ENCODE data around the gene SEMA6D.
A peak's percentile ranks its signal among the peaks of the same experiment; 100 is the strongest.

SEMA6D gene

DNA sequence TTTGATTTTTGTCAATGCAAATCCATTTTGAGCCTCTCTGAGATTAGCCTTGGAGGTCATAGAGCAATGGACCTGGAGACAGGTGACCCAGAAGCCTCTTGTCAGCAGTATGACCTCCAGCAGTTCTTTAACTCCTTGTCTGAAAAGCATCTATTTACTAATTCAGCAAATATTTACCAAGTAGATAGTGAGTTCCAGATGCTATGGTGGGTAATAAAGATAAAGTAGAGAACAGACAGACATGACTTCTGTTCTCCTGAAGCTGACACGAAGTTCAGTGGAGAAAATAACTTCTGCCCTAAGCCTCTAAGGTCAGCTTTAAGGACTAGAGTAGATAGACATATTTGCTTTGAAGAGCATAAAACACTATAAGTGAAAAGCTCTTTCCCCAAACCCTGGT, 26.6 kb downstream of the SEMA6D start:
- DNase-seq (ENCODE audit: insufficient read length, low spot score): no peak
- no peak for TF ChIP-seq POLR2A (IDR thresholded peaks at IDR 0.05; ENCODE audit: low read depth, low read length)
- FAIRE-seq: no peak

DNA sequence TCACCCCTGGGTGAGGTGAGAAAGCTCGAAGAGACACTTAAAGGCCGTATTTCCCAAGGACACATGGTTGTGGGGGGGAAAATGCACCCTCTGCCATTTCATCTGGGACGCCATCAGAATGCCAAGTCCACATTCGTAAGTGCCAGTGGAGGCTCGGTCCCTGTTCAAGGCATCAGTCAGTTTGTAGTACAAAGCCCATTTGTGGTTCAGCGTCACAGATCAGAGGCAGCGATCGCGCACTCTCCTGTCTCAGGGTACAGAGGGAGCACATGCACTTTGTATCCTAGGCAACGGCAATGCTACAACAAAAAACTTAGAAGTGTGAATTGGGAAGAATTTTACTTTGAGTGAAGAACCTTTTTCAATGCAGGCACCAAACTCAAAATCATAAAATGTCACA, 27.2 kb downstream of the SEMA6D start:
- FAIRE-seq (no peak), DNase-seq (ENCODE audit: insufficient read length, low spot score) (no peak)
- no peak for TF ChIP-seq POLR2A (IDR thresholded peaks at IDR 0.05; ENCODE audit: low read depth, low read length)

DNA sequence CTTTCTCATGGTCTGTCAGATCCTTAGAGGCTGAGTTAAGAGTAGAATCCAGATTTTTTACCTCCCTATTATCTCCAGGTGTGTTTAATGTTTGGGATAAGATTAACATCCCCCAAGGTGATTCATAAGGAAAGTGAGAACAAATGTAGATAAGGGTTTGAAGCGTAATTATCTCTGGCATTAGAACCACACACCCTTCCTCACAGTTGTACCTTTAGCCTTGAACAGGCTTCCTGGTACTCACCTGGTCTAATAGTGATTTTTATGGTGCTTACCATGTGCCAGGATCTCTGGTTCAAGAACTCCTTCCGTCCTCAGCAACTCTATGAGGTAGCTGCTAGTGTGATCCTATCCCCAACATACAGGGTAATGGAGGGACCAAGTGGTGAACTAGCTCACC, 27.7 kb downstream of the SEMA6D start:
- DNase-seq (ENCODE audit: insufficient read length, low spot score) (no peak), FAIRE-seq (no peak)
- no peak for TF ChIP-seq POLR2A (IDR thresholded peaks at IDR 0.05; ENCODE audit: low read depth, low read length)

GRCh38 chr15:47746516-47746915, 29.2 kb downstream of the SEMA6D start:
- no peak for TF ChIP-seq POLR2A (IDR thresholded peaks at IDR 0.05; ENCODE audit: low read depth, low read length)
- DNase-seq (ENCODE audit: insufficient read length, low spot score) (no peak), FAIRE-seq (no peak)

- peak; percentile 15 for DNase-seq (ENCODE audit: insufficient read length, low spot score)
These were observed 32.9 kb downstream of the SEMA6D start for GRCh38 chr15:47750030-47750739.

DNA sequence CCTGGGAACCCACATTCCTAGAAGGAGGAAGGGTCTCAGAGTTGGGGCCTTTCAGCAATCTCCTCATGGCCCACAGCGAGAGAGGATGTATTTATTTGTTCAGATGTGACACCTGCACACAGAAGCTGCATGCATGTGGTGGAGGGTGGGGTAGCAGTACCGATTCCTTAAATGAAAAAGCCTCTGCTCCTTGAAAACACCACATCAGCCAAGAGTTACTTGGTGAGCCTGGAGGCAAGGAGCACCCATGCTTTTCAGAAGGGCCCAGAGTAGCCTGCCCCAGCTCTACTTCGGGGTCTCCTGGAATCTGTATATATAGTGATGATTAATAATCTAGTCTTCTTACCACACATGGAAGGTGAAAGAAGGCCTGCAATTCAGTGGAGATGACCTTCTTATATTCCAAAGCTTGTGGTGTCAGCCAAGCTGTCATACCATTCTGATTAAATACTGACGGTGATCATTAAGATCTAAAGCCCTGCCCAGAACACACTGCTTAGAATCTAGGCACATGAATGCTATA, 33.5 kb downstream of the SEMA6D start:
- no peak for FAIRE-seq
- no peak for TF ChIP-seq POLR2A (IDR thresholded peaks at IDR 0.05; ENCODE audit: low read depth, low read length)
- DNase-seq (ENCODE audit: insufficient read length, low spot score): no peak

More at GRCh38 chr15:47750030-47750739, 32.9 kb downstream of the SEMA6D start:
- TF ChIP-seq POLR2A (IDR thresholded peaks at IDR 0.05; ENCODE audit: low read depth, low read length): no peak
- peak; percentile 53 for FAIRE-seq

- DNase-seq (ENCODE audit: insufficient read length, low spot score): no peak
- no peak for TF ChIP-seq POLR2A (IDR thresholded peaks at IDR 0.05; ENCODE audit: low read depth, low read length)
- FAIRE-seq: no peak
These were observed 36.3 kb downstream of the SEMA6D start for GRCh38 chr15:47753591-47753990.

GRCh38 chr15:47754312-47754711, 37.0 kb downstream of the SEMA6D start:
- TF ChIP-seq POLR2A (IDR thresholded peaks at IDR 0.05; ENCODE audit: low read depth, low read length): no peak
- no peak for DNase-seq (ENCODE audit: insufficient read length, low spot score)
- FAIRE-seq: no peak

- DNase-seq (ENCODE audit: insufficient read length, low spot score): no peak
- FAIRE-seq: no peak
- TF ChIP-seq POLR2A (IDR thresholded peaks at IDR 0.05; ENCODE audit: low read depth, low read length): no peak
These were observed 38.6 kb downstream of the SEMA6D start for GRCh38 chr15:47755941-47756340.

GRCh38 chr15:47756872-47757271, 39.6 kb downstream of the SEMA6D start:
- TF ChIP-seq POLR2A (IDR thresholded peaks at IDR 0.05; ENCODE audit: low read depth, low read length): no peak
- DNase-seq (ENCODE audit: insufficient read length, low spot score) (no peak), FAIRE-seq (no peak)

DNA sequence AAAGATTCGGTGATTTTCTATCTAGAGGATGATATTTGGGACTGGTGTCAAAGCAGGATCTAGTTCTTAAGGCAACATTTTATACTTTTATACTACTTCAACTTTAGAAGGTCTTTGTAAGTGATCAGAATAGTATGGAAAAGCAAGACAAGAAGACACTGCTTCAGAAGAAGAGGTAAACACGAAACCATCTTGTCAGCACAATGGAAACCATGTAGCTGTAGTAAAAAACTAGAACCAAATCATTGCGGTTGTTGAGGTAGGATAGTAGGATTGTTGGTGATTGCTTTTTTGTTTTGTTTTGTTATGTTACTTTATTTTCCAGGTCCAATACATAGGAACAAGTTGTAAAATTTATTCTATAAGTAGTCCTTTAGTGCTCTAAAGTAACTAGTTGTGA, 40.0 kb downstream of the SEMA6D start:
- no peak for TF ChIP-seq POLR2A (IDR thresholded peaks at IDR 0.05; ENCODE audit: low read depth, low read length)
- DNase-seq (ENCODE audit: insufficient read length, low spot score) (no peak), FAIRE-seq (no peak)

- no peak for DNase-seq (ENCODE audit: insufficient read length, low spot score)
- no peak for FAIRE-seq
- TF ChIP-seq POLR2A (IDR thresholded peaks at IDR 0.05; ENCODE audit: low read depth, low read length): no peak
These were observed 45.3 kb downstream of the SEMA6D start for GRCh38 chr15:47762621-47763020.

DNA sequence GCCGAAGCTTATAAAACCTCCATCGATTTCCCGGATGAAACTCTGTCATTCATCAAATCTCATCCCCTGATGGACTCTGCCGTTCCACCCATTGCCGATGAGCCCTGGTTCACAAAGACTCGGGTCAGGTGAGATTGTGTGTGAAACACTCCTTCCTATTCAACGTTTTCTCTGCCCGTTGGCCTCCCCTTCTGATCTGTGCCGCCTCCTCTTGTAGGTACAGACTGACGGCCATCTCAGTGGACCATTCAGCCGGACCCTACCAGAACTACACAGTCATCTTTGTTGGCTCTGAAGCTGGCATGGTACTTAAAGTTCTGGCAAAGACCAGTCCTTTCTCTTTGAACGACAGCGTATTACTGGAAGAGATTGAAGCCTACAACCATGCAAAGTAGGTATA, 47.4 kb downstream of the SEMA6D start:
- no peak for DNase-seq (ENCODE audit: insufficient read length, low spot score)
- FAIRE-seq: no peak
- TF ChIP-seq POLR2A (IDR thresholded peaks at IDR 0.05; ENCODE audit: low read depth, low read length): no peak

DNA sequence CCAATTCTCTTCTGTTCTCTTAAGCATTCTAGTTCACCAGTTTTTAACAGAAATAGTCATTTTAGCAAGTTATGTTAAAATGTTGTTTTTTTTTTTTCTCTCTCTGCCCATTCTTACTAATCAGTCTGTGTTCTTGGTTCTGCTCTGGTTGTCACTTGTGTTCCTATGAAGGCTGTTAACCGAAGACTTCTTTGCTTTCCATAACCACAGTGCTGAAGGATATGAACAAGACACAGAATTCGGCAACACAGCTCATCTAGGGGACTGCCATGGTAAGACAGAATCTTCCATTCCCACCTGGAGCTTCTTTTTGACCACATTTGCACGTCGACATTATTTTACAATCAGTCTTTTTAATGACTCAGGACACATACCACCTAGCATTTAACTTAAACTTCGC, 49.1 kb downstream of the SEMA6D start:
- DNase-seq (ENCODE audit: insufficient read length, low spot score) (no peak), FAIRE-seq (no peak)
- no peak for TF ChIP-seq POLR2A (IDR thresholded peaks at IDR 0.05; ENCODE audit: low read depth, low read length)

DNA sequence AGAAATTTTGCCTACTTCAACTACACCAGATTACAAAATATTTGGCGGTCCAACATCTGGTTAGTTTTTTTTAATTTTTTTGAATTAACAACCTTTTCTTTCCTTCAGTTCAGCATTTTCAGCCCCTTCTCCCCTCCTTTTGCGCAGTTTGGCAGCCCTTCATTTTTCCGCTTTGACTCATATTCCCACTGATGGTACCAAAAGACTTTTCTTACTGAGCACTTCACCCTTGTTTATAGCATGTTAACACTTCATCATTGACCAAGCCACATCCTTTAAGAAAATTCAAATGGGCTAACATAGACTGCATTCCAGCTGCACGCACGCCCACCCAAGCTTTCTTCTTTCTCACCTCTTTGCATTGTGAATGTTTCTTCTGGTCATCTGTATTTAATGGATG, 49.7 kb downstream of the SEMA6D start:
- DNase-seq (ENCODE audit: insufficient read length, low spot score) (no peak), FAIRE-seq (no peak)

More for the DNA sequence above, 49.7 kb downstream of the SEMA6D start:
- TF ChIP-seq POLR2A (IDR thresholded peaks at IDR 0.05; ENCODE audit: low read depth, low read length): no peak

All from H54 (cell line).